PC-3 (cell line): ENCODE measurements around the gene AKAP7.

Experiments
- CTCF ChIP-seq: fragments of 300-600 bp; sonication (generic); conservative IDR thresholded peaks from 2 replicates; pipeline ENCODE4 v1.5.1; 2017; ENCODE audit warnings: antibody characterized with exemption, low read depth, mild to moderate bottlenecking, low read length
- EZH2phosphoT487 ChIP-seq: fragments of 300-600 bp; sonication (generic); IDR thresholded peaks from 2 replicates; pipeline ENCODE4 v1.6.1; 2018; ENCODE audit warnings: mild to moderate bottlenecking, antibody characterized with exemption, low read length, borderline replicate concordance

GRCh38 chr6:131226459-131227157 lies 91.3 kb downstream of the AKAP7 start:
- TF ChIP-seq CTCF (no peak), EZH2phosphoT487 (no peak)
